HepG2 (cell line): Measurements from ENCODE around the gene AFG1L. TPM values are rescaled to one million over a fixed set of nuclear protein-coding genes. Genes with fewer than 3 reads are reported as not detected.

ENCODE experiments used
- ATAC-seq: fragments of 200-7000 bp; cut with Tn5 transposase; 3 replicates; pipeline ENCODE4 v1.9.1; 2020; ENCODE audit warnings: mild to moderate bottlenecking, moderate library complexity
- BruUV-seq: library from RNA; stranded (reverse); fragments of 400-500 nt; replicated peaks from 2 replicates; lab custom pipeline; 2021; lab: Mats Ljungman, UMichigan
- CTCF ChIA-PET: fragments of 300-600 bp; formaldehyde crosslinking; extraction: SDS; loops from one replicate; lab custom pipeline; 2021; ENCODE audit warnings: low total read pairs, inconsistent platforms, low intra/inter-chr PET ratio; lab: Yijun Ruan, JAX
- POLR2A ChIA-PET: fragments of 350-600 bp; sonication (Branson Sonifier 250); formaldehyde crosslinking; loops from one replicate; lab custom pipeline; 2020; ENCODE audit warnings: antibody characterized with exemption, inconsistent platforms; lab: Yijun Ruan, JAX
- DNase-seq: peaks from one replicate; pipeline ENCODE4 v3.0.0-alpha.2; 2015; ENCODE audit warnings: low spot score
- FAIRE-seq: peaks from 3 replicates; lab custom pipeline; 2011; peaks lifted over from hg19 to GRCh38; lab: Jason Lieb, UNC
- H2AFZ ChIP-seq: one replicate; pipeline ENCODE4 v1.6.1; 2011; ENCODE audit warnings: low read length, inconsistent platforms
- H3K27ac ChIP-seq: fragments of 300-600 bp; 3 replicates; pipeline ENCODE4 v1.8.0; 2011; ENCODE audit warnings: mixed run types, mild to moderate bottlenecking, mixed read lengths, low read length, inconsistent platforms; ENCODE audit not compliant: insufficient read depth; ENCODE audit errors: extremely low read length
- H3K27me3 ChIP-seq, 2 experiments: fragments of 200-600 bp in 1 of 2; 2 replicates in 1 of 2; 3 replicates in 1 of 2; pipeline versions ENCODE4 v1.6.0 to v1.8.0; 2011; ENCODE audit warnings: low read length in 2 of 2, mild to moderate bottlenecking in 2 of 2, moderate library complexity in 2 of 2, inconsistent platforms in 1 of 2; ENCODE audit not compliant: insufficient read depth in 2 of 2, control insufficient read depth in 1 of 2
- H3K36me3 ChIP-seq, 2 experiments: fragments of 200-600 bp in 1 of 2; replicated peaks in 1 of 2; 2 replicates in 1 of 2; 3 replicates in 1 of 2; pipeline versions ENCODE4 v1.5.1 to v1.8.0; 2011; ENCODE audit warnings: low read length in 2 of 2, inconsistent platforms in 1 of 2; ENCODE audit not compliant: insufficient read depth in 2 of 2, control insufficient read depth in 1 of 2
- H3K4me1 ChIP-seq: 2 replicates; pipeline ENCODE4 v1.5.1; 2012; ENCODE audit warnings: low read length, inconsistent platforms; ENCODE audit not compliant: insufficient read depth
- H3K4me2 ChIP-seq: 2 replicates; pipeline ENCODE4 v1.6.0; 2011; ENCODE audit warnings: low read depth, low read length, inconsistent platforms
- H3K4me3 ChIP-seq, 3 experiments: fragments of 200-600 bp in 1 of 3; sonication (generic), shearing (Covaris generic) in 1 of 3; replicated peaks in 1 of 3; 2 replicates each; pipeline ENCODE4 v1.5.1; 2011 to 2016; ENCODE audit warnings: low read length in 3 of 3, inconsistent platforms in 2 of 3, low read depth in 2 of 3, mild to moderate bottlenecking in 2 of 3, control low read depth in 1 of 3, mixed read lengths in 1 of 3; ENCODE audit not compliant: insufficient read depth in 1 of 3
- H3K79me2 ChIP-seq: one replicate; pipeline ENCODE4 v1.6.1; 2011; ENCODE audit warnings: low read length, inconsistent platforms; ENCODE audit not compliant: insufficient read depth
- H3K9ac ChIP-seq: 2 replicates; pipeline ENCODE4 v1.6.0; 2011; ENCODE audit warnings: mild to moderate bottlenecking, low read depth, low read length, inconsistent platforms; ENCODE audit not compliant: insufficient read depth
- H3K9me3 ChIP-seq: 2 replicates; pipeline ENCODE4 v1.5.1; 2012; ENCODE audit warnings: mild to moderate bottlenecking, low read length
- H4K20me1 ChIP-seq: 2 replicates; pipeline ENCODE4 v1.6.0; 2011; ENCODE audit warnings: inconsistent platforms, mild to moderate bottlenecking, low read length, moderate library complexity; ENCODE audit not compliant: insufficient read depth
- ATF7 ChIP-seq, 2 experiments: fragments of 450-650 bp in 1 of 2; sonication (generic) in 1 of 2; formaldehyde crosslinking in 1 of 2; IDR thresholded peaks; 2 replicates each; pipeline versions ENCODE4 v1.4.0 to v1.6.1; 2016 to 2020; ENCODE audit warnings: antibody characterized with exemption in 1 of 2, mild to moderate bottlenecking in 1 of 2, missing genetic modification reagents in 1 of 2
- CREB1 ChIP-seq, 2 experiments: fragments of 450-650 bp in 1 of 2; IDR thresholded peaks; 2 replicates each; pipeline ENCODE4 v1.6.1; 2016 to 2017; ENCODE audit warnings: control low read depth in 1 of 2, mild to moderate bottlenecking in 1 of 2, missing compliant biosample characterization in 1 of 2, missing genetic modification characterization in 1 of 2
- HNRNPK ChIP-seq: fragments of 200-400 bp; formaldehyde crosslinking; IDR thresholded peaks from 2 replicates; pipeline ENCODE4 v1.6.1; 2018; ENCODE audit warnings: low read length, low read depth, moderate library complexity, mild to moderate bottlenecking; ENCODE audit not compliant: poor library complexity, severe bottlenecking
- PAF1 ChIP-seq: IDR thresholded peaks from 2 replicates; pipeline ENCODE4 v1.6.1; 2016; ENCODE audit warnings: missing genetic modification reagents, missing compliant biosample characterization
- ZNF121 ChIP-seq: sonication (generic); formaldehyde crosslinking; IDR thresholded peaks from 2 replicates; pipeline ENCODE4 v1.5.0; 2020; ENCODE audit warnings: mild to moderate bottlenecking, missing genetic modification reagents
- WGBS: methylation state at CpG from one replicate; pipeline ENCODE4 v1.1.6; 2017; ENCODE audit warnings: low lambda C conversion rate; 5-methylcytosine and 5-hydroxymethylcytosine counted together
- in situ Hi-C: cut with HindIII; loops from 2 replicates; pipeline ENCODE4 v1.10.0; 2017; ENCODE audit warnings: low pct_unique_long_range_greater_than_20kb; ENCODE audit not compliant: extremely low pct_ligation_motif_present
- intact Hi-C: fragments of 100-400 bp; cut with micrococcal nuclease; formaldehyde crosslinking; loops from one replicate; pipeline ENCODE4 v1.10.0; 2022; ENCODE audit not compliant: unreplicated experiment
- polyA plus RNA-seq, 8 experiments: library from polyadenylated mRNA; depleted of rRNA in 3 of 8; stranded (reverse) in 7 of 8; unstranded in 1 of 8; fragments of >200 nt; fragmentation: Illumina TruSeq in 4 of 8; extraction: Trizol in 4 of 8; gene quantifications; 2 replicates each; pipeline versions ENCODE4 v1.2.1 to v1.2.3, GENCODE V29; 2011 to 2016; ENCODE audit warnings: low read depth in 4 of 8, missing spikeins in 1 of 8, mixed read lengths in 1 of 8; ENCODE audit not compliant: insufficient read depth in 1 of 8
- total RNA-seq, 5 experiments: library from RNA; depleted of rRNA; stranded (reverse); fragments of >200 nt; fragmentation: Illumina TruSeq; extraction: Trizol; gene quantifications; 2 replicates each; pipeline ENCODE4 v1.2.3, GENCODE V29; 2016; ENCODE audit warnings: low read depth in 1 of 5
- TF ChIP-seq, protein P1 (sequence below): sonication (generic); formaldehyde crosslinking; IDR thresholded peaks from 2 replicates; pipeline ENCODE4 v1.9.0; 2021; ENCODE audit warnings: missing genetic modification reagents, mild to moderate bottlenecking, borderline replicate concordance
- TF ChIP-seq, protein P2 (sequence below): sonication (generic); formaldehyde crosslinking; IDR thresholded peaks from 2 replicates; pipeline ENCODE4 v1.4.0; 2020; ENCODE audit warnings: missing genetic modification reagents

AFG1L gene
- total and polyA plus RNA-seq, 2 of the 13 experiments (the other 11 are each of a cell fraction or from before 2014, with no cell fraction given), result 3.1 to 14.0 TPM

DNA sequence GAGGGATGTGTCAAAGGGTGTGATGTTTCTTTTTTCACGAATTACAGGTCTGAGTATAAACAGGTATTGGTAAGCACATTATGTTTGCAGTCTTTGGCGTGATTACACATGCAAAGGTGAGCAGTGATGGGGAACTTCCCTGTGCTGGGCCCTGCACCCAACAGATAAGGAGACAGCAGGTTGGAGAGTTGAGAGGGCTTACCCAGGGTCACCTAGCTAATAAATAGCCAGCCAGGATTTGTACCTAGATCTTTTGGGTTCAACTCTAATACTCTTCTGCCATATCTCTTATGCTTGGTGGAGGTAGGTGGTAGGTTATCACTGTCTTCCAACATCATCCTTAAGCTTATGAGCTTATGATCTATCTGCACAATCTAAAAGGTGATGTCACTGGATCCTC, 46.5 kb downstream of the AFG1L start:
- WGBS, result 76% methylated on average over 2 of the region's 2 CpGs
- no peaks in the 10 kb centered on the region for H3K4me1 ChIP-seq
- CTCF ChIA-PET, result no interaction called here
- H3K27me3 ChIP-seq, result no peaks in the 10 kb centered on the region
- no peak overlapping the region for H3K27ac ChIP-seq
- H4K20me1 ChIP-seq, result no peaks in the 10 kb centered on the region
- no peaks in the 10 kb centered on the region for H3K79me2 ChIP-seq
- FAIRE-seq, result no peak
- POLR2A ChIA-PET, result no interaction called here
- BruUV-seq, result no TSS peak
- ATAC-seq, result no peak
- H3K4me2 ChIP-seq, result no peak overlapping the region
- TF ChIP-seq ATF7 (IDR thresholded peaks at IDR 0.05) (peak; percentile 48), ATF7 (CRISPR knock-in tag; IDR thresholded peaks at IDR 0.05) (no peak), CREB1 (IDR thresholded peaks at IDR 0.05) (peak; percentile 44; the same call in 1 of the 2 replicates), CREB1 (CRISPR knock-in tag; IDR thresholded peaks at IDR 0.05) (no peak), HNRNPK (no peak)
- no peaks in the 10 kb centered on the region for H3K9me3 ChIP-seq
- peaks cover 0 to 6% of the 10 kb centered on the region in 2 experiments; a peak in 1 of 5 replicates for H3K36me3 ChIP-seq
- no peak for DNase-seq
- intact Hi-C loops (no loop called here), in situ Hi-C loops (no loop called here)
- H3K4me3 ChIP-seq, result no peak overlapping the region
- no peak overlapping the region for H3K9ac ChIP-seq
- H2AFZ ChIP-seq, result no peak overlapping the region

DNA sequence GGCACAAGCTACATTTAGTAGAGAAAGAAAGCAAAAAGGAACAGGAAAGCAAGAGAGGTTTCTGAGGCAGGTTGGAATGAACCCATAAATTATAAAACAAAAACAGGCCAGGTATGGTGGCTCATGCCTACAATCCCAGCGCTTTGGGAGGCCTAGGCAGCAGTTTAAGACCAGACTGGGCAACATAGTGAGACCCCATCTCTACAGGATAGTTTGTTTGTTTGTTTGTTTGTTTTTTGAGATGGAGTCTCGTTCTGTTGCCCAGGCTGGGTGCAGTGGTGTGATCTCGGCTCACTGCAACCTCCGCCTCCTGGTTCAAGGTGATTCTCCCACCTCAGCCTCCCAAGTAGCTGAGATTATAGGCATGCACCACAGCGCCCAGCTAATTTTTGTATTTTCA, 49.0 kb downstream of the AFG1L start:
- FAIRE-seq (no peak), ATAC-seq (no peak), DNase-seq (no peak)
- no peak overlapping the region for H3K9ac ChIP-seq
- no peaks in the 10 kb centered on the region for H3K79me2 ChIP-seq
- H3K4me1 ChIP-seq, result no peaks in the 10 kb centered on the region
- H3K9me3 ChIP-seq, result no peaks in the 10 kb centered on the region
- intact Hi-C loops, result no loop called here
- in situ Hi-C loops, result no loop called here
- H3K4me3 ChIP-seq, result no peak overlapping the region
- TF ChIP-seq, protein P1, sequence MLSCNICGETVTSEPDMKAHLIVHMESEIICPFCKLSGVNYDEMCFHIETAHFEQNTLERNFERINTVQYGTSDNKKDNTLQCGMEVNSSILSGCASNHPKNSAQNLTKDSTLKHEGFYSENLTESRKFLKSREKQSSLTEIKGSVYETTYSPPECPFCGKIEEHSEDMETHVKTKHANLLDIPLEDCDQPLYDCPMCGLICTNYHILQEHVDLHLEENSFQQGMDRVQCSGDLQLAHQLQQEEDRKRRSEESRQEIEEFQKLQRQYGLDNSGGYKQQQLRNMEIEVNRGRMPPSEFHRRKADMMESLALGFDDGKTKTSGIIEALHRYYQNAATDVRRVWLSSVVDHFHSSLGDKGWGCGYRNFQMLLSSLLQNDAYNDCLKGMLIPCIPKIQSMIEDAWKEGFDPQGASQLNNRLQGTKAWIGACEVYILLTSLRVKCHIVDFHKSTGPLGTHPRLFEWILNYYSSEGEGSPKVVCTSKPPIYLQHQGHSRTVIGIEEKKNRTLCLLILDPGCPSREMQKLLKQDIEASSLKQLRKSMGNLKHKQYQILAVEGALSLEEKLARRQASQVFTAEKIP (CRISPR knock-in tag), result no peak
- TF ChIP-seq, protein P2, sequence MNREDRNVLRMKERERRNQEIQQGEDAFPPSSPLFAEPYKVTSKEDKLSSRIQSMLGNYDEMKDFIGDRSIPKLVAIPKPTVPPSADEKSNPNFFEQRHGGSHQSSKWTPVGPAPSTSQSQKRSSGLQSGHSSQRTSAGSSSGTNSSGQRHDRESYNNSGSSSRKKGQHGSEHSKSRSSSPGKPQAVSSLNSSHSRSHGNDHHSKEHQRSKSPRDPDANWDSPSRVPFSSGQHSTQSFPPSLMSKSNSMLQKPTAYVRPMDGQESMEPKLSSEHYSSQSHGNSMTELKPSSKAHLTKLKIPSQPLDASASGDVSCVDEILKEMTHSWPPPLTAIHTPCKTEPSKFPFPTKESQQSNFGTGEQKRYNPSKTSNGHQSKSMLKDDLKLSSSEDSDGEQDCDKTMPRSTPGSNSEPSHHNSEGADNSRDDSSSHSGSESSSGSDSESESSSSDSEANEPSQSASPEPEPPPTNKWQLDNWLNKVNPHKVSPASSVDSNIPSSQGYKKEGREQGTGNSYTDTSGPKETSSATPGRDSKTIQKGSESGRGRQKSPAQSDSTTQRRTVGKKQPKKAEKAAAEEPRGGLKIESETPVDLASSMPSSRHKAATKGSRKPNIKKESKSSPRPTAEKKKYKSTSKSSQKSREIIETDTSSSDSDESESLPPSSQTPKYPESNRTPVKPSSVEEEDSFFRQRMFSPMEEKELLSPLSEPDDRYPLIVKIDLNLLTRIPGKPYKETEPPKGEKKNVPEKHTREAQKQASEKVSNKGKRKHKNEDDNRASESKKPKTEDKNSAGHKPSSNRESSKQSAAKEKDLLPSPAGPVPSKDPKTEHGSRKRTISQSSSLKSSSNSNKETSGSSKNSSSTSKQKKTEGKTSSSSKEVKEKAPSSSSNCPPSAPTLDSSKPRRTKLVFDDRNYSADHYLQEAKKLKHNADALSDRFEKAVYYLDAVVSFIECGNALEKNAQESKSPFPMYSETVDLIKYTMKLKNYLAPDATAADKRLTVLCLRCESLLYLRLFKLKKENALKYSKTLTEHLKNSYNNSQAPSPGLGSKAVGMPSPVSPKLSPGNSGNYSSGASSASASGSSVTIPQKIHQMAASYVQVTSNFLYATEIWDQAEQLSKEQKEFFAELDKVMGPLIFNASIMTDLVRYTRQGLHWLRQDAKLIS (CRISPR knock-in tag), result no peak
- TF ChIP-seq PAF1 (CRISPR knock-in tag) (no peak), ZNF121 (CRISPR knock-in tag) (peak; percentile 37; the same call in 1 of the 2 replicates)
- POLR2A ChIA-PET, result no interaction called here
- 98% methylated on average over 5 of the region's 5 CpGs for WGBS
- no peak overlapping the region for H3K4me2 ChIP-seq
- H2AFZ ChIP-seq, result no peak overlapping the region
- no TSS peak for BruUV-seq
- CTCF ChIA-PET, result no interaction called here
- no peak overlapping the region for H3K27ac ChIP-seq
- H4K20me1 ChIP-seq, result no peaks in the 10 kb centered on the region
- no peaks in the 10 kb centered on the region for H3K27me3 ChIP-seq
- peaks cover 0 to 3% of the 10 kb centered on the region in 2 experiments; a peak in 1 of 5 replicates for H3K36me3 ChIP-seq
